Pancreas (tissue), 10 donors: ENCODE results near the gene SUSD3. TPM values are rescaled to one million over a fixed set of nuclear protein-coding genes. Genes with fewer than 3 reads are reported as not detected.

Source experiments
- ATAC-seq, 4 donors: fragments of 200-7000 bp; cut with Tn5 transposase; one replicate each; pipeline versions ENCODE4 v1.8.0 to v1.9.1; 2020; ENCODE audit warnings: mild to moderate bottlenecking in 4 of 4, moderate library complexity in 4 of 4
- DNase-seq, 6 donors: peaks; one replicate each; pipeline ENCODE4 v3.0.0-alpha.2; 2020
- FAIRE-seq: peaks from 2 replicates; lab custom pipeline; 2012; peaks lifted over from hg19 to GRCh38; lab: Jason Lieb, UNC
- H3K27ac ChIP-seq, 4 donors: fragments of 200-600 bp; sonication (generic); 1 replicate in 3 of 4; 2 replicates in 1 of 4; pipeline versions ENCODE4 v1.5.0 to v1.8.0; 2020
- H3K27me3 ChIP-seq, 4 donors: fragments of 200-600 bp; one replicate each; pipeline ENCODE4 v1.8.0; 2021
- H3K36me3 ChIP-seq, 3 donors: fragments of 200-600 bp; sonication (generic) in 1 of 3; one replicate each; pipeline versions ENCODE4 v1.5.0 to v1.8.0; 2020 to 2021
- H3K4me1 ChIP-seq, 3 donors: fragments of 200-600 bp; one replicate each; pipeline ENCODE4 v1.8.0; 2021
- H3K4me3 ChIP-seq, 4 donors: fragments of 200-600 bp; sonication (generic) in 2 of 4; one replicate each; pipeline versions ENCODE4 v1.5.0 to v1.8.0; 2020 to 2021
- H3K9me3 ChIP-seq, 4 donors: fragments of 200-600 bp; one replicate each; pipeline ENCODE4 v1.8.0; 2021
- CTCF ChIP-seq, 4 donors: fragments of 200-600 bp; sonication (generic) in 3 of 4; IDR thresholded peaks; one replicate each; pipeline versions ENCODE4 v1.5.0 to v1.8.0; 2021; ENCODE audit warnings: antibody characterized with exemption in 4 of 4
- WGBS, 2 donors: extraction: QIAGEN DNeasy Blood & Tissue Kit; methylation state at CpG; one replicate each; pipeline ENCODE4 v1.1.7; 2013; 5-methylcytosine and 5-hydroxymethylcytosine counted together
- intact Hi-C, 3 donors: fragments of 100-400 bp; cut with DNase I; formaldehyde crosslinking; loops; one replicate each; pipeline versions ENCODE4 v1.11.1 to v1.14.2; 2022
- polyA plus RNA-seq, 2 donors: library from polyadenylated mRNA; stranded (reverse); fragments of 200-250 nt; gene quantifications; one replicate each; pipeline ENCODE4 v1.2.3, GENCODE V29; 2013
- total RNA-seq, 6 donors: library from RNA; stranded (reverse); fragmentation: NEBNext Ultra II Directional in 4 of 6; extraction: Animal tissue kit (Norgen Biotek cat#: 25700) in 4 of 6; gene quantifications; one replicate each; pipeline versions ENCODE4 v1.2.1 to v1.2.4, GENCODE V29; 2021 to 2023
- donor health status: healthy with polysubstance abuse.
- donor health status: DM: no; HTN: no; CAD: no; lungs with moderate emphysema.
- donor health status: DM: no; HTN: no; CAD: no.
- donor health status: control.
- donor health status: control.
- donor health status: Bipolar disorder and iron deficiency.
- donor health status: DM: yes; HTN: yes; CAD: no.
- donor health status: DM: no; HTN: no; CAD: no.
- donor health status: DM: no; HTN: no; CAD: no.
- donor health status: DM: yes; HTN: yes; CAD: no.

SUSD3 gene
- total and polyA plus RNA-seq, 8 donors: 0.16 to 2.8 (median 0.80) TPM

GRCh38 chr9:93124793-93125192 is 66.3 kb downstream of the SUSD3 start:
- Histone ChIP-seq H3K9me3 (no peaks in the 10 kb centered on the region), H3K4me3 (no peak overlapping the region), H3K27ac (no peak overlapping the region), H3K36me3 (peaks cover 0 to 23% (median 11%) of the 10 kb centered on the region in 3 donors), H3K27me3 (no peaks in the 10 kb centered on the region), H3K4me1 (peaks cover 3 to 6% (median 4%) of the 10 kb centered on the region in 3 donors)
- DNase-seq: peak in 5 of 6 donors; percentile 2 to 68 (median 21)
- ATAC-seq: no peak
- intact Hi-C loops: no loop called here
- 92 to 96% methylated on average over 16 of the region's 16 CpGs for WGBS, 2 donors
- FAIRE-seq: no peak
- TF ChIP-seq CTCF (IDR thresholded peaks at IDR 0.05): no peak

- WGBS, 2 donors: 93 to 94% methylated on average over 10 of the region's 10 CpGs
- H3K4me1 ChIP-seq: peaks cover 0 to 3% (median under 1%) of the 10 kb centered on the region in 3 donors
- no peak overlapping the region for H3K4me3 ChIP-seq
- peak in 5 of 6 donors; percentile 7 to 39 (median 15) for DNase-seq
- H3K9me3 ChIP-seq: no peaks in the 10 kb centered on the region
- ATAC-seq: no peak
- H3K27ac ChIP-seq: no peak overlapping the region
- FAIRE-seq: no peak
- TF ChIP-seq CTCF (IDR thresholded peaks at IDR 0.05): no peak
- intact Hi-C loops: no loop called here
- no peaks in the 10 kb centered on the region for H3K27me3 ChIP-seq
- peaks cover 0 to 23% (median 11%) of the 10 kb centered on the region in 3 donors for H3K36me3 ChIP-seq
These were observed 66.9 kb downstream of the SUSD3 start for GRCh38 chr9:93125331-93125894.

GRCh38 chr9:93126151-93126781 is 67.8 kb downstream of the SUSD3 start:
- DNase-seq: peak in 5 of 6 donors; percentile 2 to 67 (median 31)
- Histone ChIP-seq H3K36me3 (peaks cover 0 to 21% (median 9%) of the 10 kb centered on the region in 3 donors), H3K27ac (no peak overlapping the region), H3K4me1 (peaks cover 0 to 4% (median 0%) of the 10 kb centered on the region in 3 donors), H3K9me3 (no peaks in the 10 kb centered on the region), H3K4me3 (no peak overlapping the region), H3K27me3 (no peaks in the 10 kb centered on the region)
- intact Hi-C loops: no loop called here
- TF ChIP-seq CTCF (IDR thresholded peaks at IDR 0.05): no peak
- no peak for FAIRE-seq
- 88 to 89% methylated on average over 23 of the region's 23 CpGs for WGBS, 2 donors
- ATAC-seq: no peak

- Histone ChIP-seq H3K4me3 (no peak overlapping the region), H3K4me1 (peaks cover under 1 to 10% (median 2%) of the 10 kb centered on the region in 3 donors)
- no peak for ATAC-seq
These were observed 68.4 kb downstream of the SUSD3 start for GRCh38 chr9:93126825-93127368.

More at GRCh38 chr9:93126825-93127368, 68.4 kb downstream of the SUSD3 start:
- FAIRE-seq (no peak), DNase-seq (peak in 5 of 6 donors; percentile 2 to 46 (median 15))
- no peak for TF ChIP-seq CTCF (IDR thresholded peaks at IDR 0.05)
- peaks cover 0 to 15% (median 5%) of the 10 kb centered on the region in 3 donors for H3K36me3 ChIP-seq
- H3K27me3 ChIP-seq: no peaks in the 10 kb centered on the region
- H3K27ac ChIP-seq: peak overlapping the region in 1 of 4 donors; percentile 11
- WGBS, 2 donors: 79 to 81% methylated on average over 16 to 18 of the region's 18 CpGs
- H3K9me3 ChIP-seq: no peaks in the 10 kb centered on the region
- intact Hi-C loops: no loop called here
